ENCODE data around the gene FBLN1. TPM values are rescaled to one million over a fixed set of nuclear protein-coding genes. Genes with fewer than 3 reads are reported as not detected.
A peak's percentile ranks its signal among the peaks of the same experiment; 100 is the strongest.

The FBLN1 gene
- total RNA-seq, 1 donor from 2014 or later = 307 TPM

GRCh38 chr22:45524157-45524556 is 21.5 kb downstream of the FBLN1 start:
- Histone ChIP-seq H3K36me3 (no peaks in the 10 kb centered on the region), H3K27ac (peak overlapping the region; percentile 24)

GRCh38 chr22:45524966-45525365 is 22.3 kb downstream of the FBLN1 start:
- TF ChIP-seq CTCF (IDR thresholded peaks at IDR 0.05) = no peak
- ATAC-seq (no peak), DNase-seq (no peak)
- H3K9me3 ChIP-seq = no peaks in the 10 kb centered on the region
- peak overlapping the region; percentile 56 for H3K27ac ChIP-seq
- peaks cover 7% of the 10 kb centered on the region for H3K4me1 ChIP-seq
- no peak overlapping the region for H3K4me3 ChIP-seq
- H3K36me3 ChIP-seq = no peaks in the 10 kb centered on the region
- intact Hi-C loops (cut with DNase I) = no loop called here
- H3K27me3 ChIP-seq (ENCODE audit: low read depth) = no peaks in the 10 kb centered on the region

More at GRCh38 chr22:45524157-45524556, 21.5 kb downstream of the FBLN1 start:
- no peaks in the 10 kb centered on the region for H3K27me3 ChIP-seq (ENCODE audit: low read depth)
- intact Hi-C loops (cut with DNase I) = no loop called here
- no peaks in the 10 kb centered on the region for H3K9me3 ChIP-seq
- no peak for ATAC-seq
- H3K4me3 ChIP-seq = no peak overlapping the region
- no peak for DNase-seq
- no peak for TF ChIP-seq CTCF (IDR thresholded peaks at IDR 0.05)
- peaks cover 7% of the 10 kb centered on the region for H3K4me1 ChIP-seq

- H3K27me3 ChIP-seq (ENCODE audit: low read depth) = no peaks in the 10 kb centered on the region
- DNase-seq = no peak
- H3K4me3 ChIP-seq = no peak overlapping the region
- no peaks in the 10 kb centered on the region for H3K36me3 ChIP-seq
- ATAC-seq = no peak
- H3K27ac ChIP-seq = peak overlapping the region; percentile 56
- H3K9me3 ChIP-seq = no peaks in the 10 kb centered on the region
- peaks cover 7% of the 10 kb centered on the region for H3K4me1 ChIP-seq
- intact Hi-C loops (cut with DNase I) = no loop called here
- no peak for TF ChIP-seq CTCF (IDR thresholded peaks at IDR 0.05)
These were observed 22.8 kb downstream of the FBLN1 start for GRCh38 chr22:45525480-45525879.

- ATAC-seq = no peak
- intact Hi-C loops (cut with DNase I) = no loop called here
These were observed 23.6 kb downstream of the FBLN1 start for GRCh38 chr22:45526281-45526680.

GRCh38 chr22:45526768-45527360 is 24.2 kb downstream of the FBLN1 start:
- peaks cover 7% of the 10 kb centered on the region for H3K4me1 ChIP-seq
- H3K4me3 ChIP-seq = no peak overlapping the region
- TF ChIP-seq CTCF (IDR thresholded peaks at IDR 0.05) = no peak
- intact Hi-C loops (cut with DNase I) = no loop called here
- no peaks in the 10 kb centered on the region for H3K27me3 ChIP-seq (ENCODE audit: low read depth)
- ATAC-seq (peak; percentile 26 to 50), DNase-seq (no peak)
- no peaks in the 10 kb centered on the region for H3K9me3 ChIP-seq
- no peaks in the 10 kb centered on the region for H3K36me3 ChIP-seq
- peak overlapping the region; percentile 56 for H3K27ac ChIP-seq

More at GRCh38 chr22:45526281-45526680, 23.6 kb downstream of the FBLN1 start:
- Histone ChIP-seq H3K9me3 (no peaks in the 10 kb centered on the region), H3K27me3 (ENCODE audit: low read depth) (no peaks in the 10 kb centered on the region), H3K4me3 (no peak overlapping the region), H3K27ac (peak overlapping the region; percentile 56), H3K4me1 (peaks cover 7% of the 10 kb centered on the region), H3K36me3 (no peaks in the 10 kb centered on the region)
- TF ChIP-seq CTCF (IDR thresholded peaks at IDR 0.05) = no peak
- DNase-seq = no peak
